Heart right ventricle (tissue), 16 donors: ENCODE data around the gene POLE2. TPM values are rescaled to one million over a fixed set of nuclear protein-coding genes. Genes with fewer than 3 reads are reported as not detected.
"Not testable (repeated sequence)": the region's sequence is repeated elsewhere in the genome, so short reads cannot be mapped to it uniquely, and the experiment has no call there.

Source experiments
- ATAC-seq, 8 donors: fragments of 200-7000 bp; cut with Tn5 transposase; one replicate each; pipeline ENCODE4 v1.9.1; 2020; ENCODE audit warnings: mild to moderate bottlenecking in 8 of 8, moderate library complexity in 8 of 8, moderate number of reproducible peaks in 1 of 8
- DNase-seq, 2 donors: peaks; one replicate each; pipeline ENCODE4 v3.0.0-alpha.2; 2020
- H3K27ac ChIP-seq, 10 donors: fragments of 200-600 bp; sonication (generic) in 2 of 10; one replicate each; pipeline versions ENCODE4 v1.5.0 to v1.8.0; 2020 to 2022; ENCODE audit warnings: mild to moderate bottlenecking in 3 of 10
- H3K27me3 ChIP-seq, 7 donors: fragments of 200-600 bp; one replicate each; pipeline ENCODE4 v1.8.0; 2021 to 2022; ENCODE audit warnings: mild to moderate bottlenecking in 2 of 7
- H3K36me3 ChIP-seq, 9 donors: fragments of 200-600 bp; sonication (generic) in 1 of 9; one replicate each; pipeline versions ENCODE4 v1.5.0 to v1.8.0; 2020 to 2022; ENCODE audit warnings: mild to moderate bottlenecking in 2 of 9
- H3K4me1 ChIP-seq, 9 donors: fragments of 200-600 bp; sonication (generic) in 1 of 9; one replicate each; pipeline versions ENCODE4 v1.5.0 to v1.8.0; 2020 to 2022; ENCODE audit warnings: mild to moderate bottlenecking in 4 of 9
- H3K4me3 ChIP-seq, 10 donors: fragments of 200-600 bp; sonication (generic) in 2 of 10; one replicate each; pipeline versions ENCODE4 v1.5.0 to v1.8.0; 2020 to 2022; ENCODE audit warnings: mild to moderate bottlenecking in 7 of 10, moderate library complexity in 2 of 10
- H3K9me3 ChIP-seq, 11 donors: fragments of 200-600 bp in 10 of 11; sonication (generic) in 2 of 11; one replicate each; pipeline versions ENCODE4 v1.5.0 to v1.8.0; 2013 to 2022; ENCODE audit warnings: mild to moderate bottlenecking in 2 of 11, control low read depth in 1 of 11, moderate library complexity in 1 of 11
- CTCF ChIP-seq, 9 donors: fragments of 200-600 bp; sonication (generic) in 2 of 9; IDR thresholded peaks; one replicate each; pipeline versions ENCODE4 v1.5.0 to v1.8.0; 2021 to 2022; ENCODE audit warnings: antibody characterized with exemption in 9 of 9, mild to moderate bottlenecking in 5 of 9, moderate library complexity in 1 of 9
- WGBS, 2 donors: extraction: QIAGEN DNeasy Blood & Tissue Kit; methylation state at CpG; one replicate each; pipeline ENCODE4 v1.1.7; 2013; ENCODE audit warnings: inconsistent platforms in 1 of 2; 5-methylcytosine and 5-hydroxymethylcytosine counted together
- intact Hi-C, 10 donors: fragments of 100-400 bp; cut with DNase I; formaldehyde crosslinking; loops; one replicate each; pipeline versions ENCODE4 v1.11.1 to v1.14.2; 2022
- polyA plus RNA-seq, 2 donors: library from polyadenylated mRNA; stranded (reverse); fragments of 200-250 nt; gene quantifications; one replicate each; pipeline ENCODE4 v1.2.3, GENCODE V29; 2013
- total RNA-seq, 10 donors: library from RNA; stranded (reverse); fragmentation: NEBNext Ultra II Directional in 3 of 10; extraction: Animal tissue kit (Norgen Biotek cat#: 25700) in 3 of 10; gene quantifications; one replicate each; pipeline versions ENCODE4 v1.2.1 to v1.2.4, GENCODE V29; 2021 to 2023
- donor health status: Arrhythmogenic right ventricular cardiomyopathy.
- donor health status: ischemic (EF 13 %, LVEDD 7.1; RV severe dilation, severe dysfunction).
- donor health status: healthy with polysubstance abuse.
- donor health status: DM: no; HTN: yes; CAD: no.
- donor health status: DM: no; HTN: no; CAD: no.
- donor health status: ischemic (EF 25% LVEDD 6.9; RV normal size, moderate dysfunction).
- donor health status: ischemic (EF 25% LVEDD 5.7; RV mildly dilated, moderate dysfunction).
- donor health status: healthy.
- donor health status: DM: yes; HTN: yes; CAD: no.
- donor health status: Ischemic cardiomyopathy.
- donor health status: ischemic (EF 35%, LVEDD 5.7; RV mildly dilated, moderate dysfunction).
- donor health status: nonischemic (EF 11% LVEDD 7.7; RV severe dilation, severe dysfunction).
- donor health status: DM: yes; HTN: yes; CAD: no.
- donor health status: PGD.
- donor health status: ischemic (EF 29% LVEDD 5.4; RV normal size, mild dysfunction).
- donor health status: nonischemic (EF 23%, LVEDD 6.1; RV moderate dilation, normal function).

Gene POLE2
- total and polyA plus RNA-seq, 12 donors: 0.25 to 2.0 (median 0.77) TPM

- DNase-seq (no peak), ATAC-seq (no peak)
- Histone ChIP-seq H3K27me3 (no peaks in the 10 kb centered on the region), H3K36me3 (peaks cover 0 to 95% (median 22%) of the 10 kb centered on the region in 9 donors), H3K4me1 (no peaks in the 10 kb centered on the region), H3K4me3 (no peak overlapping the region), H3K27ac (no peak overlapping the region), H3K9me3 (no peaks in the 10 kb centered on the region)
- intact Hi-C loops: no loop called here
- TF ChIP-seq CTCF (IDR thresholded peaks at IDR 0.05): no peak
- WGBS, 2 donors: 90 to 92% methylated on average over 5 of the region's 5 CpGs
Observed at GRCh38 chr14:49727171-49727570, 39.2 kb upstream of the POLE2 start.

GRCh38 chr14:49721733-49722435, 33.9 kb upstream of the POLE2 start:
- ATAC-seq, H3K4me1 ChIP-seq, H3K27me3 ChIP-seq, H3K27ac ChIP-seq, intact Hi-C loops, H3K4me3 ChIP-seq, DNase-seq, H3K9me3 ChIP-seq: not testable (repeated sequence)
- peaks cover 0 to 92% (median 19%) of the 10 kb centered on the region in 9 donors for H3K36me3 ChIP-seq
- 89 to 90% methylated on average over 9 of the region's 9 CpGs for WGBS, 2 donors

GRCh38 chr14:49720744-49721143, 32.7 kb upstream of the POLE2 start:
- Histone ChIP-seq H3K4me3 (no peak overlapping the region), H3K27me3 (no peaks in the 10 kb centered on the region), H3K4me1 (no peaks in the 10 kb centered on the region), H3K9me3 (no peaks in the 10 kb centered on the region), H3K36me3 (peaks cover 0 to 92% (median 10%) of the 10 kb centered on the region in 9 donors), H3K27ac (no peak overlapping the region)
- ATAC-seq (no peak), DNase-seq (no peak)
- no peak for TF ChIP-seq CTCF (IDR thresholded peaks at IDR 0.05)
- intact Hi-C loops: no loop called here

GRCh38 chr14:49710993-49711392, 23.0 kb upstream of the POLE2 start:
- H3K4me1 ChIP-seq, ATAC-seq, H3K27ac ChIP-seq, H3K9me3 ChIP-seq, H3K27me3 ChIP-seq, intact Hi-C loops, H3K4me3 ChIP-seq, DNase-seq: not testable (repeated sequence)
- H3K36me3 ChIP-seq: peaks cover 0 to 61% (median 8%) of the 10 kb centered on the region in 9 donors
- WGBS, 2 donors: 96 to 97% methylated on average over 11 of the region's 11 CpGs

GRCh38 chr14:49704471-49704870, 16.5 kb upstream of the POLE2 start:
- not testable (repeated sequence) for H3K9me3 ChIP-seq, DNase-seq, ATAC-seq, H3K27me3 ChIP-seq, H3K4me3 ChIP-seq, H3K27ac ChIP-seq, H3K4me1 ChIP-seq
- WGBS, 2 donors: 94% methylated on average over 4 of the region's 4 CpGs
- H3K36me3 ChIP-seq: peaks cover 0 to 26% (median 7%) of the 10 kb centered on the region in 9 donors
- intact Hi-C loops: loop anchor here in 1 of 10 donors (10.0 kb wide), 1 partner anchor 60 kb away; the partner anchor contains the start of gene KLHDC2

- Histone ChIP-seq H3K9me3 (no peaks in the 10 kb centered on the region), H3K27ac (no peak overlapping the region), H3K36me3 (peaks cover 0 to 22% (median 7%) of the 10 kb centered on the region in 9 donors), H3K27me3 (no peaks in the 10 kb centered on the region), H3K4me1 (no peaks in the 10 kb centered on the region), H3K4me3 (no peak overlapping the region)
- WGBS, 2 donors: 52 to 57% methylated on average over 3 of the region's 3 CpGs
- intact Hi-C loops: loop anchor here in 1 of 10 donors (10.0 kb wide), 1 partner anchor 61 kb away; the partner anchor contains the start of gene KLHDC2
- no peak for DNase-seq
- TF ChIP-seq CTCF (IDR thresholded peaks at IDR 0.05): no peak
- ATAC-seq: no peak
Observed at GRCh38 chr14:49703965-49704364, 16.0 kb upstream of the POLE2 start.
